Kidney tubule cell (primary cell): ENCODE data around the gene ARL13B.
A peak's percentile ranks its signal among the peaks of the same experiment; 100 is the strongest.
"Not testable (repeated sequence)": the region's sequence is repeated elsewhere in the genome, so short reads cannot be mapped to it uniquely, and the experiment has no call there.

Source experiments
- DNase-seq: peaks from one replicate; pipeline ENCODE4 v3.0.0-alpha.2; 2018; ENCODE audit warnings: low spot score

Gene ARL13B

DNA sequence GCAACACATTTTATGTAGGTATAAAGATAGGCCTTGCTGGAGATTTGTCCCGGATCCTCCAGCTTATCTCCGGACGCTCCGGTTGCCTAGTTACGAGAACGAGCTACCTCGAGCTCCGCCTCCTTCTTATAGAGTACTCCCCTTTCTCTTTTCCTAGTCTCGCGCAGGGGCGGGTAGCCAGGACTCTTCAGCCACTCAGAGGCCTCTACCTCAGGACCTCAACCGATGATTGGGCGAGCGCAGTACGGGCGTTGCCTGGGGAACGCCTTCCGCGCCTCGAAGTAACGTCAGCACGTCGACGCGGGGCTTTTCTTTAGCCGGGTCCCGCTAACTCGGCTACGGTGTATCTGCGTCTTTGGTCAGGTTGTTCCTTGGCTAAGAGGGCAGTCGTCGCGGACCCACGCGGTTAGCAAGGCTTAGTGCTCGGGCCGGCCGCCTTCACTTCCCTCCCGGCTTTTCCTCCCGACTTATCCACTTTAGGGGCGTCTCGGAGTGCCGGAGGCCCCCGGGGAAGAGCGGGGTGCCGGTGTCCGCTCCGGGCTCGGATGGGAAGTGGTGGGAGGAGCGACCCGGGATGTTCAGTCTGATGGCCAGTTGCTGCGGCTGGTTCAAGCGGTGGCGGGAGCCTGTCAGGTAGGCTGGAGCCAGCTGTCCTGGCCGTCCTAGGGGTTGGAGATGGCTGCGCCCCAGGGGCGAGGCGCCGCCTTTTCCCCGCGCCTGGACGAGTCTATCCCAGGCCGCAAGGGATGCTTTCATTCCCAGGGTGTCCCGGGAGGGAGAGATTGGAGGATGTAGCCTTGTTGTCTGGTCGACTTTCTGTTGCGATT lies at the start of gene ARL13B:
TSS of gene ARL13B (plus strand) at position 306 of the 827 bp plus-strand sequence. CDS start at position 575, 269 bp downstream.
- DNase-seq, result peak; percentile 99

DNA sequence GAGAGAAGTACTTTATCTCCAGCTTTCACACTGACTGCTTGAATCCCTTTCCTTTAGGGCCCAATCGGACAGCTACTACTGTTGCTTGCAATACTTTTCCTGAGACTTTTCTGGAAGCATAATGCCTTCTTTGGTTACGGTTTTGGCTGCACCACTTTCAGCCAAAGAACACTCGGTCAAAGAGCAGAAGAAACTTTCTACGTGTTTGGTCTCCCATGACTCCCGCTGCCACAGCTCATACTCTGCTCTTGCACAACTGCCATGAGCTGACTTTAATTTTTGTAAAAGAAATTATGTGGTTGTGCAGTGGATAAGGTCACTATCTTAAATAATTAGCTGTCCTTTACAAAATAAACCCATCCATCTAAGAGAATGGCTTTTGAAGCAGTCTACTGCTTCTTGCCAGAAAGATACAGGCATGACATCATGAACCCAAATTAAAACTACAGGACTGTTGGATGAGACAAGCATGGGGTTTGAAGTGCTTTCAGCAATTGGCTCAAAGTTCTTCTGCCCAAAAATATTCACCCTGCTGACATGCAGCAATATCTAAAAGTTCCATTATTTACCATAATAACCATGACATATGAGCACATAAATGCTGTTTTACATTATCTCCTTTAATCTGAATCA lies 48.2 kb upstream of the ARL13B start:
- no peak for DNase-seq

GRCh38 chr3:93934366-93935046 lies 45.4 kb upstream of the ARL13B start:
- DNase-seq, result no peak

- no peak for DNase-seq
Observed at GRCh38 chr3:93936549-93936948, 43.4 kb upstream of the ARL13B start.

- peak; percentile 4 for DNase-seq
Observed at GRCh38 chr3:93937485-93937884, 42.5 kb upstream of the ARL13B start.

GRCh38 chr3:93949958-93950357 lies 30.0 kb upstream of the ARL13B start:
- not testable (repeated sequence) for DNase-seq

DNA sequence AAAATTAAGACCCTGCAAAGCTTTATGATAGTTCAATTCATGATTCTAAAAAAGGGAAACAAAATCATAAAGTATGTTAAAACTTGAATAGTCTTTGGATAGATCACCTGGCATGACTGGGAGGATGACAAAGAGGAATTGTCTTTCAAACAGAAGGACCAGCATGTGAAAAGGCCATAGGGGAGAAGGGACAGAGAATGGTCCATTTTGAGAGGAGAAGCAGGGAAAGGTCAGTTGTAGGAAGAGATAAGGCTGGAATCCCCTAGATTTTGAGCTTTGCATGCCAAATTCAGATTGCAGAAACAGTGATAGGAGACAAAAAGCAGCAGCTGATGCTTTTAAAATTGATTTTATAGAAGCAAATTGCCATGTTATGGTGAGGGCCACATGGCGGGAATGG lies 18.9 kb upstream of the ARL13B start:
- DNase-seq, result no peak

DNA sequence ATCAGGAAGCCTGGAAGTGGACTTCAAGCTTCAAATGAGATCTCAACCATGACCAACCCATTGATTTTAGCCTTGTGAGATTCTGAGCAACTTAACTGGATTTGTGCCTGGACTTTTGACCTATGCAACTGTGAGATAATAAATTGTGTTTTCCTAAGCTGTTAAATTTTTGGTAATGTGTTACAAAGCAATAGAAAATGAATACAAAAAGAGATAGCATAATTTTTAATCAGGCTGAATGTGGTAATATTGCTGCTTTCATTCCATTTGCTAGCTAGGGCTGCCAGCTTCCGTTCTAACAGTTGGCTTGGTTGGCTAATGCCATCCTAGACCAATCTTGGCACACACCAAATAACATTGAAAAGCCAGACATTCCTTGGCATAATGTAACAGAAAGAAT lies 18.5 kb upstream of the ARL13B start:
- no peak for DNase-seq

- no peak for DNase-seq
Observed at GRCh38 chr3:93962798-93963197, 17.2 kb upstream of the ARL13B start.

DNA sequence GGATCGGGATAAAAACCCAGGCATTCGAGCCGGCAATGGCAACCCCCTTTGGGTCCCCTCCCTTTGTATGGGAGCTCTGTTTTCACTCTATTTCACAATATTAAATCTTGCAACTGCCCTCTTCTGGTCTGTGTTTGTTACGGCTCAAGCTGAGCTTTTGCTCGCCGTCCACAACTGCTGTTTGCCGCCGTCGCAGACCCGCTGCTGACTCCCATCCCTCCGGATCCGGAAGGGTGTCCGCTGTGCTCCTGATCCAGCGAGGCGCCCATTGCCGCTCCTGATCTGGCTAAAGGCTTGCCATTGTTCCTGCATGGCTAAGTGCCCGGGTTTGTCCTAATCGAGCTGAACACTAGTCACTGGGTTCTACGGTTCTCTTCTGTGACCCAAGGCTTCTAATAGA lies 14.8 kb upstream of the ARL13B start:
- not testable (repeated sequence) for DNase-seq

DNA sequence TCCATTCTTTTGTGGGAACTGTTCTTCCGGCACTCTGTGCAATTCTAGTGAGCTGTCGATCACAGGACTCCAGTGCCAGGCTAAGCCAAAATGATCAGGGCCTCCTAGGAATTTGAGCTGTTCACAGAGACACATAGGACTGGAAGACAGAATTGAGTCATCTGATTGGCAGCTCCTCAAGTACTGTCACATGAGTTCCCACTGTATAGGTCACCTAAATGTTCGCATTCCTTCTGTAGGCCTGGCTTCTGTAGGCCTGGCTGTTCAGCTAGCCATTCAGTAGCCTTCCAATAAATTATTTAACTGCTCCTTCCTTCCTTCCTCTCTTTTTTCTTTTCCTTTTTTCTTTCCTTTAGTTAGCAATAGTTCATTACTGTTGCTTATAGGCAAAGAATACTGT lies 10.5 kb upstream of the ARL13B start:
- DNase-seq, result peak; percentile 87

- no peak for DNase-seq
Observed at GRCh38 chr3:93969997-93970396, 10.0 kb upstream of the ARL13B start.

- DNase-seq, result peak; percentile 80
Observed at GRCh38 chr3:93973131-93974126, 6.5 kb upstream of the ARL13B start, which contains the start of gene PROS1. Gene PROS1, minus strand, starts transcription at chr3:93973896. Its CDS starts 147 bp downstream, at chr3:93973749.

DNA sequence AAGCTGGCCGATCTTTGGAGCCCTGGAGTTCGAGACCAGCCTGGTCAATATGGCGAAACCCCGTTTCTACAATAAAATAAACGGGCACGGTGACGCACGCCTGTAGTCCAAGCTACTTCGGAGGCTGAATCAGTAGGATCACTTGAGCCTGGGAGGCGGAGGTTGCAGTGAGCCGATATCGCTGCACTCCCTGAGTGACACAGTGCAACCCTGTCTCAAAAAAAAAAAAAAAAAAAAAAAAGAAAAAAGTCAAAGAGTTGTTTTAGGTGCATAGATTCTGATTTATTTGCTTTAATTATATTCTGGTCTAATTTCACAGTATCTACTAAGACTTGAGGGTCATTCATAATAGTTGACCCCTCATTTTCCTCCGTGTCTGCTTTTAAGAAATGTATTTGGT lies 1.7 kb downstream of the ARL13B start:
- DNase-seq, result no peak

DNA sequence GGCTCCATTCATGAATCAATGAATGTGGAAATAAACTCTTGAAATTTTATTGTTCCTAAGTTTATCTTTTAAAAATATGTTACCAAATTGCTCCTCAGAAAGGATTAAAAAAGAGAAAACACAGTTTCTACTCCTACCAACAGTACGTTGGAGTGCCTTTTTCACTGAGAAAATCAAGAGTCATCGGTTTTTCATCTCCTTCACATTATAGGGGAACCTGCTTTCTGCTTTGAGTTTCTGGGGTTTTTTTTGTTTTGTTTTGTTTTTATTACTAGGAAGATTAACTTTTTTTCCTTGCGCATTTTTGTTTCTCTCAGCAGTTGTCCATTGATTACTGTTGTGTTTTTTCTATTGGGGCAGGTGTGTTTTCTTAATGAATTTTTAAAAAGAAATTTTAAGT lies 3.5 kb downstream of the ARL13B start:
- DNase-seq, result no peak

GRCh38 chr3:93984618-93985017 lies 4.7 kb downstream of the ARL13B start:
- no peak for DNase-seq

DNA sequence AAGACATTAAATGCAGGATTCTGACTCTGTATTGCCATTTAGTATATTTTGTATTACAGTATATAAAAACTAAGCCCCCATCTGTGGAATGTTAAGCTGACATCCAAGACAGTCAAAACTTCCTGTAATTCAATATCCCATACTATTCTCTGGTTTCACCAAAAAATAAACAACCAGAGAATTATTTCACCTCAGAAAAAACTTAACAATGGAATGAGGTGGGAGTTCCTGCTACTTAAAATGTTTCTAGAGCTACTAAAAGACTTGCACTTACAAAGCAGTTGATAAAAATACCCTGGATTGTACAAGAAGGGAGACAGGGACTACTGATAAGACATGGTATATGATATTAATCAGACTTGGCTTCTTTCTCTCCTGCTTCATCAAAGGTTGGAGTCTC lies 8.3 kb downstream of the ARL13B start:
- no peak for DNase-seq

GRCh38 chr3:93988764-93989163 lies 8.8 kb downstream of the ARL13B start:
- DNase-seq, result no peak

DNA sequence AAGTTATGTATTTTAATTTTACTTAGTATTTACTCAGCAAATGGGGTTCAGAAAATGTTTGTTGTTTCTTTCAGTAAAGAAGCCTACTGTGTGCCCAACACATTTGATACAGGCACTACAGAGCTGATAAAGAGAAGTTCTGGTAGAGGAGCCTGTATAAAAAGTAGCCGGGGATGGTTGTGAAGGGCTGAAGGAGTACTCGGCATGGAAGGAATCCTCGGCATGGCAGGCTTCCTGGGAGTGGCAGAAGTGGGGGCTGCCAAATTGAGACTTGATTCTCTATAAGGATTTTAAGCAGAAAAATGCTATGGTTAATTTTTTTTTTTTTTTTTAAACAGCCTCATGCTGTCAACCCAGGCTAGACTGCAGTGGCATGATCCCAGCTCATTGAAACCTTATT lies 9.3 kb downstream of the ARL13B start:
- no peak for DNase-seq

GRCh38 chr3:93991631-93992030 lies 11.7 kb downstream of the ARL13B start:
- no peak for DNase-seq

DNA sequence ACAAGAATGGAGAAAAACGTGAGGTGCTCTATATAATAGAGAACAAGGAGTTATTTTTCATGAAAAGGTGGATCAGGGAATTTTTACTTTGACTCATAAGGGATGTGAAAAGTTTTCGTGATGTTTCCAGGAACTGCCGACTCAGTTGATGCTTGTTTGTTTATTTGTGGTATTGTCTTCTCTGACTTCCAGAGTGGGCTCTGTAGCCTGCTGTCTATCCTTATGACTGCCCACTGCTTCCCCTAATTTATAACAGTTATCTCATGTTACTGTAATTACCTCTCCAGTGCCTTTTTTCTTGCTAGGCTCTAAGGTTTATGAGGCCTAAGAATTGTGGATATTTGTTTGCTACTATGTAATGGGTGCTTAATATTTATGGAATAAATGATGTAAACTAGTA lies 12.3 kb downstream of the ARL13B start:
- no peak for DNase-seq

DNA sequence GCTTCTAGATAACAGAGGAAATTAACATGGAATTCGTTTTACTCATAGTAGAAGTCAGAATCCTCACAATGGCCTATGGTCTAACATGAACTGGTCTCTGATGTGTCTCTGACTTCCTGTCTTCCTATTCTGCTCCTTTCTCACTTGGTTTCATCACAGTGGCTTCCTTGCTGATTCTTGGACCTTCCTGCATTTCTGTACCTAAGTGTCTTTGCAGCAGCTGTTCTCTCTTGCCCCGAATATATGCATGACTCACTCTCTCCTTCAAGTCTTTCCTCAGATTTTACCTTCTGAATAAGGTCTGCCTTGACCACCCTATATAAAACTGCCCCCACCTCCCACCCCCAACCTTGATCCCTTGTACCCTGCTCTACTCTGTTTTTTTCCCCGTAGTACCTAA lies 14.1 kb downstream of the ARL13B start:
- DNase-seq, result no peak
